Activated B cell treated with CpG ODN at 0.5 μM for 24 hours (primary cell): ENCODE measurements around the gene RPS6KB1. TPM values are rescaled to one million over a fixed set of nuclear protein-coding genes. Genes with fewer than 3 reads are reported as not detected.
"Not testable (repeated sequence)": the region's sequence is repeated elsewhere in the genome, so short reads cannot be mapped to it uniquely, and the experiment has no call there.

ENCODE experiments used
- ATAC-seq: fragments of 200-7000 bp; cut with Tn5 transposase; one replicate; pipeline ENCODE4 v1.10.0; 2021; ENCODE audit warnings: low read depth, mild to moderate bottlenecking, moderate library complexity
- CTCF ChIA-PET: fragments of 350-600 bp; sonication (Branson Sonifier 250); formaldehyde crosslinking; loops from one replicate; lab custom pipeline; 2021; ENCODE audit warnings: antibody characterized with exemption; lab: Charles Lee
- POLR2A ChIA-PET: fragments of 350-600 bp; sonication (Branson Sonifier 250); formaldehyde crosslinking; loops from one replicate; lab custom pipeline; 2021; ENCODE audit warnings: antibody characterized with exemption; lab: Charles Lee
- DNase-seq: peaks from one replicate; pipeline ENCODE4 v3.0.0; 2022
- H3K27ac Mint-ChIP-seq: one replicate; pipeline ENCODE4 v1.8.0; 2020; ENCODE audit warnings: mixed read lengths
- H3K27me3 Mint-ChIP-seq: one replicate; pipeline ENCODE4 v1.8.0; 2021; ENCODE audit warnings: mixed read lengths
- H3K36me3 Mint-ChIP-seq: one replicate; pipeline ENCODE4 v1.8.0; 2021; ENCODE audit warnings: low read depth, mixed read lengths
- H3K4me1 Mint-ChIP-seq: one replicate; pipeline ENCODE4 v1.8.0; 2021; ENCODE audit warnings: mixed read lengths
- H3K4me3 Mint-ChIP-seq: one replicate; pipeline ENCODE4 v1.8.0; 2020; ENCODE audit warnings: mild to moderate bottlenecking, mixed read lengths
- H3K9me3 Mint-ChIP-seq: one replicate; pipeline ENCODE4 v1.8.0; 2020; ENCODE audit warnings: mixed read lengths
- intact Hi-C: fragments of 100-400 bp; cut with micrococcal nuclease; formaldehyde crosslinking; loops from one replicate; pipeline ENCODE4 v1.15.1; 2024
- total RNA-seq: library from RNA; stranded (reverse); gene quantifications from 2 replicates; pipeline ENCODE4 v1.2.3, GENCODE V29; 2022
- TF ChIP-seq, protein P1 (sequence below): fragments of 200-600 bp; IDR thresholded peaks from one replicate; pipeline ENCODE4 v1.8.0; 2022; ENCODE audit warnings: antibody characterized with exemption, mild to moderate bottlenecking

The RPS6KB1 gene
- total RNA-seq, 1 donor from 2014 or later = 63.0 TPM

DNA sequence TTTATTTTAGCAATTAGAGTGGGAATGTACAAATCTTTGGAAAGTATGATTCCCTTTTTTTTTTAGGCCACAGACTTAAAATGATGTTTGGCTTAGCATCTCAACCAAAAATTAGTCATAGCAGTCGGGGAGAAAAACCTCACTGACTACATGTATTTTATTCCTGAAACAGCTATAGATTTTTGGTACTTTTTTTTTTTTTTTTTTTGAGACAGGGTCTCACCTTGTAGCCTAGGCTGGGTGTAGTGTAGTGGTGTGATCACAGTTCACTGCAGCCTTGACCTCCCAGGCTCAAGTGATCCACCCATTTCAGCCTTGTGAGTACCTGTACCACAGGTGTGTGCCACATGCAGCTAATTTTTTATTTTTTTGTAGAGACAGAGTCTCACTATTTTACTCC, 48.2 kb downstream of the RPS6KB1 start:
- H3K9me3 Mint-ChIP-seq = no peaks in the 10 kb centered on the region
- TF ChIP-seq, protein P1, sequence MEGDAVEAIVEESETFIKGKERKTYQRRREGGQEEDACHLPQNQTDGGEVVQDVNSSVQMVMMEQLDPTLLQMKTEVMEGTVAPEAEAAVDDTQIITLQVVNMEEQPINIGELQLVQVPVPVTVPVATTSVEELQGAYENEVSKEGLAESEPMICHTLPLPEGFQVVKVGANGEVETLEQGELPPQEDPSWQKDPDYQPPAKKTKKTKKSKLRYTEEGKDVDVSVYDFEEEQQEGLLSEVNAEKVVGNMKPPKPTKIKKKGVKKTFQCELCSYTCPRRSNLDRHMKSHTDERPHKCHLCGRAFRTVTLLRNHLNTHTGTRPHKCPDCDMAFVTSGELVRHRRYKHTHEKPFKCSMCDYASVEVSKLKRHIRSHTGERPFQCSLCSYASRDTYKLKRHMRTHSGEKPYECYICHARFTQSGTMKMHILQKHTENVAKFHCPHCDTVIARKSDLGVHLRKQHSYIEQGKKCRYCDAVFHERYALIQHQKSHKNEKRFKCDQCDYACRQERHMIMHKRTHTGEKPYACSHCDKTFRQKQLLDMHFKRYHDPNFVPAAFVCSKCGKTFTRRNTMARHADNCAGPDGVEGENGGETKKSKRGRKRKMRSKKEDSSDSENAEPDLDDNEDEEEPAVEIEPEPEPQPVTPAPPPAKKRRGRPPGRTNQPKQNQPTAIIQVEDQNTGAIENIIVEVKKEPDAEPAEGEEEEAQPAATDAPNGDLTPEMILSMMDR = no peak
- H3K27me3 Mint-ChIP-seq = no peaks in the 10 kb centered on the region
- H3K4me3 Mint-ChIP-seq = no peak overlapping the region
- no peak for DNase-seq
- H3K36me3 Mint-ChIP-seq = peaks cover 79% of the 10 kb centered on the region
- no peak for ATAC-seq
- H3K27ac Mint-ChIP-seq = no peak overlapping the region
- ChIA-PET POLR2A (no interaction called here), CTCF (no interaction called here)
- intact Hi-C loops = no loop called here
- H3K4me1 Mint-ChIP-seq = no peaks in the 10 kb centered on the region

DNA sequence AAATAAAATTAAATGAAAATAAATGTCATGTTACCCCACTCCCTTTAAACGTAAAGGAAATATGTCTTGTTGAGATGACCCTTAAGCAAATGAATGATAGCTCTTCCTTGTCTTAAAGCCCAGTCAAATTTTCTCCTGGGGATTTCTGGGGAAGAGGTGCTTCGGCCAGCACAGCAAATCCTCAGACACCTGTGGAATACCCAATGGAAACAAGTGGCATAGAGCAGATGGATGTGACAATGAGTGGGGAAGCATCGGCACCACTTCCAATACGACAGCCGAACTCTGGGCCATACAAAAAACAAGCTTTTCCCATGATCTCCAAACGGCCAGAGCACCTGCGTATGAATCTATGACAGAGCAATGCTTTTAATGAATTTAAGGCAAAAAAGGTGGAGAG, 53.5 kb downstream of the RPS6KB1 start:
- POLR2A ChIA-PET, H3K27me3 Mint-ChIP-seq, H3K9me3 Mint-ChIP-seq, CTCF ChIA-PET, ATAC-seq, H3K4me3 Mint-ChIP-seq, H3K4me1 Mint-ChIP-seq, intact Hi-C loops, DNase-seq, H3K27ac Mint-ChIP-seq: not testable (repeated sequence)
- peaks cover 68% of the 10 kb centered on the region for H3K36me3 Mint-ChIP-seq

DNA sequence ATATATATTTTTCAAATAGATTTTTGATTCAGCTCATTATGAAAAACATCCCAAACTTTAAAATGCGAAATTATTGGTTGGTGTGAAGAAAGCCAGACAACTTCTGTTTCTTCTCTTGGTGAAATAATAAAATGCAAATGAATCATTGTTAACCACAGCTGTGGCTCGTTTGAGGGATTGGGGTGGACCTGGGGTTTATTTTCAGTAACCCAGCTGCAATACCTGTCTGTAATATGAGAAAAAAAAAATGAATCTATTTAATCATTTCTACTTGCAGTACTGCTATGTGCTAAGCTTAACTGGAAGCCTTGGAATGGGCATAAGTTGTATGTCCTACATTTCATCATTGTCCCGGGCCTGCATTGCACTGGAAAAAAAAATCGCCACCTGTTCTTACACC, 54.4 kb downstream of the RPS6KB1 start:
- ATAC-seq, H3K4me1 Mint-ChIP-seq, H3K4me3 Mint-ChIP-seq, intact Hi-C loops, CTCF ChIA-PET, H3K9me3 Mint-ChIP-seq, DNase-seq, H3K27me3 Mint-ChIP-seq, H3K27ac Mint-ChIP-seq: not testable (repeated sequence)
- peaks cover 66% of the 10 kb centered on the region for H3K36me3 Mint-ChIP-seq
- POLR2A ChIA-PET = interaction anchor here (0.6 kb wide), 1 partner anchor 12 kb away, joined by 3 read pairs; no protein-coding TSS in a partner anchor

DNA sequence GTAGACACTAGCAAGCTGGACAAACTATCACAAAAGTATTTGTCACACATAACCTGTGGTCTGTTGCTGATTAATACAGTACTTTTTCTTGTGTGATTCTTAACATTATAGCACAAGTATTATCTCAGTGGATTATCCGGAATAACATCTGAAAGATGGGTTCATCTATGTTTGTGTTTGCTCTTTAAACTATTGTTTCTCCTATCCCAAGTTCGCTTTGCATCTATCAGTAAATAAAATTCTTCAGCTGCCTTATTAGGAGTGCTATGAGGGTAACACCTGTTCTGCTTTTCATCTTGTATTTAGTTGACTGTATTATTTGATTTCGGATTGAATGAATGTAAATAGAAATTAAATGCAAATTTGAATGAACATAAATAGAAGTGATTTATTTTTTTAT, 57.1 kb downstream of the RPS6KB1 start:
- H3K27ac Mint-ChIP-seq = no peak overlapping the region
- no peaks in the 10 kb centered on the region for H3K9me3 Mint-ChIP-seq
- no peak for ATAC-seq
- ChIA-PET POLR2A (interaction anchor here (0.6 kb wide), 1 partner anchor 103 kb away, joined by 6 read pairs; no protein-coding TSS in a partner anchor), CTCF (no interaction called here)
- H3K4me1 Mint-ChIP-seq = peaks cover 3% of the 10 kb centered on the region
- no peak overlapping the region for H3K4me3 Mint-ChIP-seq
- no peak for DNase-seq
- TF ChIP-seq, protein P1 = no peak
- intact Hi-C loops = no loop called here
- H3K36me3 Mint-ChIP-seq = peaks cover 59% of the 10 kb centered on the region
- no peaks in the 10 kb centered on the region for H3K27me3 Mint-ChIP-seq

DNA sequence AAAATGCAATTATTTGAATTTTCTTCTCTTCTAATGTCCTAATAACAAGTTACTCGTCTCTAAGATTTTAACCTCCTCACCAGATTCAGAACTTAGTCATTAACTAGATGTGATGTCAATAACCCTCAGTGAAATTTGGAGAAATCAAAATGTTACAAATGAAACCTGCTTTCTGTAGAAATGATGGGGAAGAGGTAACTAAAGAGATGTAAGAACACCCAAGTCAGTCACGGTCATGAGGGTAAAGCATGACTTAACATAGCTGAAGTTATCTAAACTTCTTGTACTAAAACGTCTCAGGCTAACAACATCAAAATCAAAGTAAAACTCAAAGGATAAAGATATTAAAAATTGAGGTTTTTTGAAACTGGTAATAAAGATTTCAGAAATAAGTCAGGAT, 61.9 kb downstream of the RPS6KB1 start:
- TF ChIP-seq, protein P1 = no peak
- peaks cover 69% of the 10 kb centered on the region for H3K36me3 Mint-ChIP-seq
- no peaks in the 10 kb centered on the region for H3K9me3 Mint-ChIP-seq
- H3K4me3 Mint-ChIP-seq = no peak overlapping the region
- CTCF ChIA-PET = no interaction called here
- H3K27ac Mint-ChIP-seq = no peak overlapping the region
- no peaks in the 10 kb centered on the region for H3K27me3 Mint-ChIP-seq
- POLR2A ChIA-PET = no interaction called here
- ATAC-seq (no peak), DNase-seq (no peak)
- H3K4me1 Mint-ChIP-seq = no peaks in the 10 kb centered on the region
- intact Hi-C loops = no loop called here

DNA sequence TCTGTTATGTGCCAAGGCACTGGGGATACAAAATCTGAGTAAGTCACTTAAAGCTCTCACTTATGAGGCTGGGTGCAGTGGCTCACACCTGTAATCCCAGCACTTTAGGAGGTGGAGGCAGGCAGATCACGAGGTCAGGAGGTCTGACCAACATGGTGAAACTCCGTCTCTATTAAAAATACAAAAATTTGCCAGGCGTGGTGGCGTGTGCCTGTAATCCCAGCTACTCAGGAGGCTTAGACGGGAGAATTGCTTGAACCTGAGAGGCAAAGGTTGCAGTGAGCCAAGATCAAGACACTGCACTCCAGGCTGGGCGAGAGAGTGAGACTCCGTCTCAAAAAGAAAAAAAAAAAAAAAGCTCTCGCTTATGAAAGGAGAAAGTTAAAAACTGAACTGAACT, 66.7 kb downstream of the RPS6KB1 start:
- ATAC-seq, H3K27me3 Mint-ChIP-seq, intact Hi-C loops, H3K9me3 Mint-ChIP-seq, DNase-seq, H3K4me3 Mint-ChIP-seq, CTCF ChIA-PET, H3K27ac Mint-ChIP-seq: not testable (repeated sequence)
- POLR2A ChIA-PET = interaction anchor here (0.7 kb wide), 1 partner anchor 12 kb away, joined by 3 read pairs; no protein-coding TSS in a partner anchor
- Mint-ChIP-seq H3K36me3 (peaks cover 63% of the 10 kb centered on the region), H3K4me1 (peaks cover 16% of the 10 kb centered on the region)
